ENCODE results near the gene FNDC10.
A peak's percentile ranks its signal among the peaks of the same experiment; 100 is the strongest.

Gene FNDC10

DNA sequence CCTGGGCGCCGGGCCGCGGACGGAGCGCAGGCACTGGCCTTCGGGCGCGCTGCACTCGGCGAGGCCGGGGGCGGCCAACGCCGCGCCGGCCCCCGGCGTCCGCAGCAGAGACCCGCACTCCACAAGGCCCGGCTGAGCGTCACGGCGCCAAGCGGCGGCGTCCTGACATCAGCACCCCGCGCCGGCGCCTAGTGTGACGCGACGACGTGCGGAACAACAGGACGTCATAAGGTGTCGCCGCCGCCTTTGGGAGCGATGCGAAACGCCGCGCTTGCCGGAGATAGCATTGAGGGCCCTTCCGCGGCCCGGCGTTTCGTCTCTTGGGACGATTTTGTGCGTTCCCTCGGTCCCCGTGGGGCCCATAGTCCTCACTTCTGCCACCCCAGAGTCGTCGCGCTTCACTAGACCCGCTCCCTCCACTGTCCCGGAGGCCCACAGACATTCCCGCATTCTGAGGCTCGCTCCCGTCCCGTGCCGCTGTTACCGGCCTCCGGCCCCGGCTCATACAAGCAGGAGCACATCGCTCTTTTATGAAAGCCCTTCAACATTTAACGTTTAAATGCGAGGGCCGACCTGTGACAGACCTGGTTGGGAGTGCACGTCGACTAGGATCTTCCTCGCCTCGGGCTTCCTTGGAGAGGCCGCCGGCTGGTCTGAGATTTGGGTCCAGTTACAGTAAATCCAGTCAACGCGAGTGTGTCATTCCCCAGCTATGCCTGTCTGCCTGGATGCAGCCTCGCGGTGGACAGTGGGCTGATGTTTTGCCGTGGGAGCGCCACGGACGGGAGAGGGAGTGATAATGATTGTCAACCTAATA lies 25.0 kb downstream of the FNDC10 start, which contains the start of gene SSU72:
TSS of gene SSU72 (minus strand) at position 143 of the 817 bp plus-strand sequence. CDS start 306 bp downstream, outside the sequence.
- Histone ChIP-seq H4K8ac (ENCODE audit: low read depth, low read length) (peak within 1 kb of the TSS; percentile 93), H3K4me3 (ENCODE audit: low read depth, low read length) (peak within 1 kb of the TSS; percentile 100), H3K79me1 (ENCODE audit: low read length) (peaks cover 13% of the 10 kb centered on the region), H2AFZ (ENCODE audit: insufficient read depth, low read length, poor library complexity) (peak within 1 kb of the TSS; percentile 97), H3K14ac (ENCODE audit: low read length) (peak within 1 kb of the TSS; percentile 99), H3K4me2 (ENCODE audit: low read length) (peak within 1 kb of the TSS; percentile 99), H3K27me3 (ENCODE audit: insufficient read depth, low read length) (no peaks in the 10 kb centered on the region), H3K4me1 (ENCODE audit: control insufficient read depth in 1 of 2, insufficient read depth in 2 of 2, low read length in 2 of 2) (peaks cover 0 to 7% of the 10 kb centered on the region in 2 experiments), H2BK12ac (ENCODE audit: low read length) (no peak within 1 kb of the TSS), H2BK5ac (ENCODE audit: low read depth, low read length, poor library complexity) (peak within 1 kb of the TSS; percentile 90), H3K9ac (ENCODE audit: low read length) (peak within 1 kb of the TSS; percentile 100), H3K36me3 (ENCODE audit: control insufficient read depth in 1 of 2, insufficient read depth in 2 of 2, low read length in 2 of 2) (peaks cover 6 to 7% of the 10 kb centered on the region in 2 experiments), H3K79me2 (ENCODE audit: control insufficient read depth, insufficient read depth, low read length, poor library complexity) (peaks cover 23% of the 10 kb centered on the region), H2AK5ac (ENCODE audit: low read length) (peak within 1 kb of the TSS; percentile 94), H3K23ac (ENCODE audit: low read length) (peak within 1 kb of the TSS; percentile 54), H2BK120ac (ENCODE audit: insufficient read depth, low read length, poor library complexity) (peak within 1 kb of the TSS; percentile 67), H4K12ac (ENCODE audit: low read depth, low read length) (peak within 1 kb of the TSS; percentile 92), H3K27ac (ENCODE audit: low read depth, low read length) (peak within 1 kb of the TSS; percentile 98), H3K4ac (ENCODE audit: low read depth, low read length) (peak within 1 kb of the TSS; percentile 94), H4K91ac (ENCODE audit: low read depth, low read length) (peak within 1 kb of the TSS; percentile 97), H3K18ac (ENCODE audit: low read length) (peak within 1 kb of the TSS; percentile 98), H3K9me3 (ENCODE audit: insufficient read depth, low read depth, low read length) (peaks cover 3% of the 10 kb centered on the region)
- WGBS (ENCODE audit: extremely low coverage, insufficient coverage, insufficient read length) = no CpG with 5 or more reads among the region's 87 CpGs
- DNase-seq = peak; percentile 92 to 97

DNA sequence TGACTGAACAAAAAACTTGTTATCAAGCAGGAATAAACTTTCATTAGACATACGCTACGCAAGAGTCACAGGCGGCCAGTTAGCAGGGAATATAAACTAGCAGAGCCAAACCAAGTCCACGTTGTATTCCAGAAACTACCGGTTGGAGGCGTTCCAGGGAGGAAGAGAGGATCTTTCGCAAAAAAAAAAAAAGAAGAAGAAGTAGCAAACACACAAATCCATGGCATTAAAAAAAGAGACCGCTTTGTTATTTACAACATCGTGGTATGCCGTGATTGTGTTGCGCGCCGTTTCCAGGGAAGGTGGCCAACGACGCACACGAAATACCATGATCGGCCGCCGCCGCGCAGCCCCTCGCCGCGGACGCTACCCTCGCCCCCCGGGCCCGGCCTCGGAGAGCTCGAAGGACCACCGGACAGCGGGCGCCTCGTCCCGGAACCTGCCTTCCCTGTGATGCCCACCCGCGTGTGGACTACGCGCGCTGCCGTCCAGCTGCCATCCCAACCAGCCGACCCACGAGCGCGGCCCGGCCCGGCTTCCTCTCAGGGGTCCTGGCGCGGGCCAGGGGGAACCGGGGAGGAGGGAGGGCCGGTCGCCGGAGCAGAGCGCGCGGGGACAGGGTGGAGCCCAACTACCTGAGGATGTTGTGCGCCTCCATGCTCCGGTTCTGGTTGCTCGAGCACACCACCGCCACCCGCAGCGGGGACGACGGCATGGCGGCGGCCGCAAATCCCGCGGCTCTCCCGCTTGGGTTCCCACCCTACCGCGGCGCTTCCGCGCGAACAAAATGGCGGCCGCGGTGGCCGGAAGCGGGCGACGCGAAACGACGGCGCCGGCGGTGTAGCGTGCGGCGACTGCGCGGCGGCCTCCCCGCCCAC lies 25.9 kb downstream of the FNDC10 start:
- Histone ChIP-seq H2AFZ (ENCODE audit: insufficient read depth, low read length, poor library complexity) (peak overlapping the region; percentile 97), H3K27ac (ENCODE audit: low read depth, low read length) (peak overlapping the region; percentile 98), H2AK5ac (ENCODE audit: low read length) (peak overlapping the region; percentile 94), H4K91ac (ENCODE audit: low read depth, low read length) (peak overlapping the region; percentile 97), H3K18ac (ENCODE audit: low read length) (peak overlapping the region; percentile 98), H3K36me3 (ENCODE audit: control insufficient read depth in 1 of 2, insufficient read depth in 2 of 2, low read length in 2 of 2) (peaks cover 7 to 10% of the 10 kb centered on the region in 2 experiments), H3K79me1 (ENCODE audit: low read length) (peaks cover 13% of the 10 kb centered on the region), H3K4ac (ENCODE audit: low read depth, low read length) (peak overlapping the region; percentile 94), H3K14ac (ENCODE audit: low read length) (peak overlapping the region; percentile 99), H4K8ac (ENCODE audit: low read depth, low read length) (peak overlapping the region; percentile 93), H3K27me3 (ENCODE audit: insufficient read depth, low read length) (no peaks in the 10 kb centered on the region), H2BK12ac (ENCODE audit: low read length) (no peak overlapping the region), H3K23ac (ENCODE audit: low read length) (no peak overlapping the region), H3K4me3 (ENCODE audit: low read depth, low read length) (peak overlapping the region; percentile 100), H3K9ac (ENCODE audit: low read length) (peak overlapping the region; percentile 100), H3K4me2 (ENCODE audit: low read length) (peak overlapping the region; percentile 99), H3K9me3 (ENCODE audit: insufficient read depth, low read depth, low read length) (peaks cover 3% of the 10 kb centered on the region), H2BK120ac (ENCODE audit: insufficient read depth, low read length, poor library complexity) (peak overlapping the region; percentile 67), H4K12ac (ENCODE audit: low read depth, low read length) (peak overlapping the region; percentile 92), H2BK5ac (ENCODE audit: low read depth, low read length, poor library complexity) (peak overlapping the region; percentile 90), H3K4me1 (ENCODE audit: control insufficient read depth in 1 of 2, insufficient read depth in 2 of 2, low read length in 2 of 2) (peaks cover 0 to 7% of the 10 kb centered on the region in 2 experiments), H3K79me2 (ENCODE audit: control insufficient read depth, insufficient read depth, low read length, poor library complexity) (peaks cover 23% of the 10 kb centered on the region)
- WGBS (ENCODE audit: extremely low coverage, insufficient coverage, insufficient read length) = no CpG with 5 or more reads among the region's 96 CpGs
- peak; percentile 63 to 80 for DNase-seq

DNA sequence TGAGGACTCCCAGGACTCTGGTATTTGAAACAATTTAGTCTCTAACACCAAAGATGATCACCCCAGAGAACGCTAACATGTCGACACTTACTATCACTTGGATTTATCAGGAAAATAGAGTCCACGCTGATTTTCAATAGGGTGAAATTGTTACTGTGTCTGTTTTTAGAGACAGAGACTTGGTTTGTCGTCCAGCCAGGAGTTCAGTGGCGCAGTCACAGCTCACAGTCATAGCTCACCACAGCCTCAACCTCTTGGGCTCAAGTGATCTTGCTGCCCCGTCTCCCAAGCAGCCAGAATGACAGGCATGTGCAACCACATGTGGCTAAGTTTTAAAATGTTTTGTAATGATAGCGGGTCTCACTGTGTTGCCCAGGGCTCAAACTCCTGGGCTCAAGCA lies 30.6 kb downstream of the FNDC10 start:
- no peak overlapping the region for H3K23ac ChIP-seq (ENCODE audit: low read length)
- no peak overlapping the region for H2AK5ac ChIP-seq (ENCODE audit: low read length)
- no peak overlapping the region for H3K4me2 ChIP-seq (ENCODE audit: low read length)
- peaks cover 0 to 3% of the 10 kb centered on the region in 2 experiments for H3K4me1 ChIP-seq (ENCODE audit: control insufficient read depth in 1 of 2, insufficient read depth in 2 of 2, low read length in 2 of 2)
- peak overlapping the region; percentile 53 for H3K4ac ChIP-seq (ENCODE audit: low read depth, low read length)
- no peak overlapping the region for H4K91ac ChIP-seq (ENCODE audit: low read depth, low read length)
- H4K12ac ChIP-seq (ENCODE audit: low read depth, low read length) = no peak overlapping the region
- H3K36me3 ChIP-seq (ENCODE audit: control insufficient read depth in 1 of 2, insufficient read depth in 2 of 2, low read length in 2 of 2) = peaks cover 25 to 26% of the 10 kb centered on the region in 2 experiments
- no peak overlapping the region for H3K27ac ChIP-seq (ENCODE audit: low read depth, low read length)
- H3K9ac ChIP-seq (ENCODE audit: low read length) = no peak overlapping the region
- H2BK120ac ChIP-seq (ENCODE audit: insufficient read depth, low read length, poor library complexity) = no peak overlapping the region
- H4K8ac ChIP-seq (ENCODE audit: low read depth, low read length) = no peak overlapping the region
- no peak overlapping the region for H3K14ac ChIP-seq (ENCODE audit: low read length)
- H3K27me3 ChIP-seq (ENCODE audit: insufficient read depth, low read length) = no peaks in the 10 kb centered on the region
- H2AFZ ChIP-seq (ENCODE audit: insufficient read depth, low read length, poor library complexity) = no peak overlapping the region
- WGBS (ENCODE audit: extremely low coverage, insufficient coverage, insufficient read length) = no CpG with 5 or more reads among the region's 7 CpGs
- H3K9me3 ChIP-seq (ENCODE audit: insufficient read depth, low read depth, low read length) = no peaks in the 10 kb centered on the region
- no peak for DNase-seq
- no peak overlapping the region for H2BK5ac ChIP-seq (ENCODE audit: low read depth, low read length, poor library complexity)
- H3K4me3 ChIP-seq (ENCODE audit: low read depth, low read length) = no peak overlapping the region
- peaks cover 34% of the 10 kb centered on the region for H3K79me2 ChIP-seq (ENCODE audit: control insufficient read depth, insufficient read depth, low read length, poor library complexity)
- peaks cover 4% of the 10 kb centered on the region for H3K79me1 ChIP-seq (ENCODE audit: low read length)
- no peak overlapping the region for H2BK12ac ChIP-seq (ENCODE audit: low read length)
- H3K18ac ChIP-seq (ENCODE audit: low read length) = no peak overlapping the region

DNA sequence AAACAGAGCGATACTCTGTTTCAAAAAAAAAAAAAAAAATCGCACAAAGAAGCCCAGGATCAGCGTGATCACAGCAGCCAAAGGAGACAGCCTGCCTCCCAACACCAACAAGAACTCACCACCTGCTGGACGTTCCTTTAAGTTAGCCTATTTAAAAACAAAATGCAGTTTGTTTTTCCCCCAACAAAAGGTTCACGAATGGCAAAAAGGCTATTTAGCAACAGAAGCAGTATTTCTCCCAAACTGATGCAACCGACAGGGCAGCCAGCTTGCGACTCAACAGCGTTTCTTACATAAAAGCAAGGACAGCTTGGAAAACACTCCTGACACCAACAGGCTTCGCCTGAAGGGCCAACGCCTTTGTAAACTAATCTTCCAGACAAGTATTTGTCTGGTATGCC lies 32.0 kb downstream of the FNDC10 start:
- H3K79me2 ChIP-seq (ENCODE audit: control insufficient read depth, insufficient read depth, low read length, poor library complexity) = peaks cover 24% of the 10 kb centered on the region
- H2BK120ac ChIP-seq (ENCODE audit: insufficient read depth, low read length, poor library complexity) = no peak overlapping the region
- no peak overlapping the region for H4K12ac ChIP-seq (ENCODE audit: low read depth, low read length)
- no CpG with 5 or more reads among the region's 10 CpGs for WGBS (ENCODE audit: extremely low coverage, insufficient coverage, insufficient read length)
- H3K27ac ChIP-seq (ENCODE audit: low read depth, low read length) = no peak overlapping the region
- H2BK12ac ChIP-seq (ENCODE audit: low read length) = no peak overlapping the region
- H3K4me2 ChIP-seq (ENCODE audit: low read length) = no peak overlapping the region
- H2AFZ ChIP-seq (ENCODE audit: insufficient read depth, low read length, poor library complexity) = no peak overlapping the region
- no peak overlapping the region for H3K9ac ChIP-seq (ENCODE audit: low read length)
- H3K4me1 ChIP-seq (ENCODE audit: control insufficient read depth in 1 of 2, insufficient read depth in 2 of 2, low read length in 2 of 2) = no peaks in the 10 kb centered on the region
- no peak overlapping the region for H4K91ac ChIP-seq (ENCODE audit: low read depth, low read length)
- no peak overlapping the region for H2AK5ac ChIP-seq (ENCODE audit: low read length)
- H3K14ac ChIP-seq (ENCODE audit: low read length) = no peak overlapping the region
- no peaks in the 10 kb centered on the region for H3K27me3 ChIP-seq (ENCODE audit: insufficient read depth, low read length)
- peaks cover 37% of the 10 kb centered on the region in 2 experiments for H3K36me3 ChIP-seq (ENCODE audit: control insufficient read depth in 1 of 2, insufficient read depth in 2 of 2, low read length in 2 of 2)
- no peak overlapping the region for H4K8ac ChIP-seq (ENCODE audit: low read depth, low read length)
- DNase-seq = peak; percentile 55 to 70
- no peak overlapping the region for H3K4me3 ChIP-seq (ENCODE audit: low read depth, low read length)
- H3K23ac ChIP-seq (ENCODE audit: low read length) = no peak overlapping the region
- no peak overlapping the region for H3K18ac ChIP-seq (ENCODE audit: low read length)
- H3K9me3 ChIP-seq (ENCODE audit: insufficient read depth, low read depth, low read length) = no peaks in the 10 kb centered on the region
- no peak overlapping the region for H2BK5ac ChIP-seq (ENCODE audit: low read depth, low read length, poor library complexity)
- peak overlapping the region; percentile 92 for H3K4ac ChIP-seq (ENCODE audit: low read depth, low read length)
- no peaks in the 10 kb centered on the region for H3K79me1 ChIP-seq (ENCODE audit: low read length)
